GM19238 (cell line): ENCODE results near the gene SLCO2A1.

Source experiments
- DNase-seq: peaks from one replicate; pipeline ENCODE4 v3.0.0; 2011; ENCODE audit warnings: low spot score; ENCODE audit not compliant: insufficient read length

SLCO2A1 gene

GRCh38 chr3:133999891-134000685 lies 29.6 kb downstream of the SLCO2A1 start:
- no peak for DNase-seq

GRCh38 chr3:133998691-133999241 lies 31.0 kb downstream of the SLCO2A1 start:
- no peak for DNase-seq

- no peak for DNase-seq
These were observed 31.7 kb downstream of the SLCO2A1 start for GRCh38 chr3:133997871-133998635.

- DNase-seq = no peak
These were observed 32.7 kb downstream of the SLCO2A1 start for GRCh38 chr3:133996996-133997395.

- DNase-seq = no peak
These were observed 33.5 kb downstream of the SLCO2A1 start for GRCh38 chr3:133996251-133996661.

GRCh38 chr3:133995264-133995663 lies 34.5 kb downstream of the SLCO2A1 start:
- no peak for DNase-seq

- no peak for DNase-seq
These were observed 35.4 kb downstream of the SLCO2A1 start for GRCh38 chr3:133994166-133994890.

- DNase-seq = no peak
These were observed 36.6 kb downstream of the SLCO2A1 start for GRCh38 chr3:133992951-133993620.

GRCh38 chr3:133992381-133992780 lies 37.3 kb downstream of the SLCO2A1 start:
- no peak for DNase-seq

GRCh38 chr3:133991637-133992036 lies 38.1 kb downstream of the SLCO2A1 start:
- DNase-seq = no peak

GRCh38 chr3:133991209-133991608 lies 38.5 kb downstream of the SLCO2A1 start:
- no peak for DNase-seq

GRCh38 chr3:133989936-133990702 lies 39.6 kb downstream of the SLCO2A1 start:
- DNase-seq = no peak

GRCh38 chr3:133988631-133989161 lies 41.0 kb downstream of the SLCO2A1 start:
- DNase-seq = no peak

- DNase-seq = no peak
These were observed 41.7 kb downstream of the SLCO2A1 start for GRCh38 chr3:133987948-133988484.

GRCh38 chr3:133987136-133987535 lies 42.6 kb downstream of the SLCO2A1 start:
- no peak for DNase-seq

GRCh38 chr3:133986311-133986710 lies 43.4 kb downstream of the SLCO2A1 start:
- DNase-seq = no peak

- DNase-seq = no peak
These were observed 44.8 kb downstream of the SLCO2A1 start for GRCh38 chr3:133984975-133985374.

- DNase-seq = no peak
These were observed 45.9 kb downstream of the SLCO2A1 start for GRCh38 chr3:133983576-133984560.

GRCh38 chr3:133983126-133983525 lies 46.6 kb downstream of the SLCO2A1 start:
- no peak for DNase-seq
